GM21526 (cell line): ENCODE results near the gene PTPRA.

Experiments
- ATAC-seq: cut with Tn5 transposase; IDR thresholded peaks from one replicate; pipeline ENCODE4 v1.9.1; 2021; ENCODE audit warnings: moderate library complexity; ENCODE audit not compliant: unreplicated experiment, low FRiP score

PTPRA gene

DNA sequence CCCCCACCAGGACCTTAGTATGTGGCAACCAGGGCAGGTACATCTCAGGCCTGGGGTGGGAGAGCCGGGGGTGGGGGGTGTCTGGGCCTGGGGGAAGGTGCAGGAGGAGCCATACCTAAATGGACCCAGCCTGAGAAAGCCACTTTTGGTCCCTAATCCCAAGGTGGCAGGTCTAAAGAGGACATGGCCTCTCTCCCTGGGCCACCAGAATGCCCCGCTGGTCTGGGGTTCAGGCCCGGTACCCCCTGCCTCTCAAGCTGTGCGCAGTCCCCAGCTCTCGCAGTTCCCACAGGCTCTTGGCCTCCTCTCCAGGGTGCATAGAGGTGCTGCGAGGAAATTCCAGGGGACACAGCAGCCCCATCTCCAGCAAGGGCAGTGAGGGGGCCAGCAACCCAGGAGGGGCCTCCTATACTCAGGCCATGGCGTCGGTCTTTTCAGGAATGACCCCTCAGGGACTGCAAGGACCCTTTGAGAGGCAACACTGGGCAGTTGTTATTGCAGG, 212.3 kb downstream of the PTPRA start:
- no peak for ATAC-seq

DNA sequence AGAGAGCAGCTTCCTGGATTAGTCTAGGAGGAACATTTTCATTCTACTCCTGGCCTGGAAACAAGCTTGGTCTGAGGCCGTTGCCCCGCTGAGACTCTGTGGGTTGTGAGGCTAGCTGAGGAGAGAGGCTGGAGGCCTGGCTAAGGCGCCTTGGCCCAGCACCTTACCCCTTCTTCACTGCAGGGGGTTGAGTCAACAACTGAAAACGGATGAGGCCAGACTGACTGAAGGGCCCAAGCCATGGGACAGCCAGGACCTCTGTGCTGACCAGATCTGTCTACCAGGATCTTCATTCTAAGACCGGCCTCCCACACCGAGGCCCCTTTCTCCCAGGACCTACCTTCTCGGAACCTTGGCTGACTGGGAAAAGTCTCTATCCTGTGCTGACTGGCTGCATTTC, 214.8 kb downstream of the PTPRA start:
- ATAC-seq, result no peak
